GM21619 (cell line): ENCODE results near the gene SLC52A3.

Source experiments
- ATAC-seq: cut with Tn5 transposase; IDR thresholded peaks from one replicate; pipeline ENCODE4 v1.9.1; 2021; ENCODE audit not compliant: unreplicated experiment

SLC52A3 gene

DNA sequence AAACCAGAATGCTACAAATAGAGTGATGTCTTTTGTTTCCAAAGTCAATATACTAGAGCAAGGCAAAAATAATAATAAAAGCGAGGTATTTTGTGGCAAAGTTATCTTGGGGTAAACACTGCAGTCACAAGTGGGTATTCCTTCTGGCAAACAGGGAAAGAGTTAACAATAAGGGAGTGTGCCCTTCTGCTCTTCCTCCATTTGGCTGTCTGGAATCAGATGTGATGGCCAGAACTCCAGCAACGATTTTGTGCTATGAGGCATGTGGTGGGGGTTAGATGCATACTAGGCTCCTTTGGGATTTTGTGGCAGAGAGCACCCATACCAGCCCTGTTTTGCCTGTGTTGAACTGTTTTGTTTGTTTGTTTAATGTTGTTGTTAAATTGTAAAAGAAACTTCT lies 2.4 kb upstream of the SLC52A3 start:
- ATAC-seq: no peak

DNA sequence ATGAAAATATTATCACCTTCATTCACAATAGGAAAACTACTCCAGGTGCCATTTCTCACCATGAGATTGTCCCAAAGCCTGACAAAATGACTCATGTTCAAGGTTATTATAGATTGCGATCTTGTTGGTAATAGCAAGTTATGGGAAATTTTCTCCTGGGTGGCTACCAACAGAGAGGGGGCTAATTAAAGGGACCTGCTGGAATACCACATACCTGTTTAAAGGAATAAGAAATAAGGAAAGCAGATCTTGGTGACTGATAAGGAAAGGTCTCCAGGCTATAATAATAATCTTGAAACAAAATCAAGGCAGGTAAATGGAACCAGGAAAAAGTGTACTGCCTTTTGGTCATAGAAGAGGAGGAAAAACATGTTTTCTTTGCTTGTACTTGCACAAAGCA lies 1.4 kb downstream of the SLC52A3 start:
- ATAC-seq: no peak

DNA sequence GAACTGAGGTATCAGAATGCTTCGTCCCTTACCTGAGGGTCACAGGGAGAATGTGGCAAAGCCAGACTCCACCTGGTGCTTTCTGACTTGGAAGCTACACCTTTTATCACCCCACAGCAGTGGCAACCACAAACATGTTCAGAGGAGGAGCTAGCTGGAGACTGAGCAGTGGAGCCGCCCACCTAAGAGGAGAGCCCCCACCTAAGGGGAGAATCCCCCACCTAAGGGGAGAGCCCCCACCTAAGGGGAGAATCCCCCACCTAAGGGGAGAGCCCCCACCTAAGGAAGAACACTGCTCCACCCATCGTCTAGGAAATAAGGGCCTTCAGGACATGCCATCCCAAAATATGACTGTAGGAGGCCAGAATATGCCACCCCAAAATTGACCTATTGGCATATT lies 4.0 kb downstream of the SLC52A3 start:
- no peak for ATAC-seq

DNA sequence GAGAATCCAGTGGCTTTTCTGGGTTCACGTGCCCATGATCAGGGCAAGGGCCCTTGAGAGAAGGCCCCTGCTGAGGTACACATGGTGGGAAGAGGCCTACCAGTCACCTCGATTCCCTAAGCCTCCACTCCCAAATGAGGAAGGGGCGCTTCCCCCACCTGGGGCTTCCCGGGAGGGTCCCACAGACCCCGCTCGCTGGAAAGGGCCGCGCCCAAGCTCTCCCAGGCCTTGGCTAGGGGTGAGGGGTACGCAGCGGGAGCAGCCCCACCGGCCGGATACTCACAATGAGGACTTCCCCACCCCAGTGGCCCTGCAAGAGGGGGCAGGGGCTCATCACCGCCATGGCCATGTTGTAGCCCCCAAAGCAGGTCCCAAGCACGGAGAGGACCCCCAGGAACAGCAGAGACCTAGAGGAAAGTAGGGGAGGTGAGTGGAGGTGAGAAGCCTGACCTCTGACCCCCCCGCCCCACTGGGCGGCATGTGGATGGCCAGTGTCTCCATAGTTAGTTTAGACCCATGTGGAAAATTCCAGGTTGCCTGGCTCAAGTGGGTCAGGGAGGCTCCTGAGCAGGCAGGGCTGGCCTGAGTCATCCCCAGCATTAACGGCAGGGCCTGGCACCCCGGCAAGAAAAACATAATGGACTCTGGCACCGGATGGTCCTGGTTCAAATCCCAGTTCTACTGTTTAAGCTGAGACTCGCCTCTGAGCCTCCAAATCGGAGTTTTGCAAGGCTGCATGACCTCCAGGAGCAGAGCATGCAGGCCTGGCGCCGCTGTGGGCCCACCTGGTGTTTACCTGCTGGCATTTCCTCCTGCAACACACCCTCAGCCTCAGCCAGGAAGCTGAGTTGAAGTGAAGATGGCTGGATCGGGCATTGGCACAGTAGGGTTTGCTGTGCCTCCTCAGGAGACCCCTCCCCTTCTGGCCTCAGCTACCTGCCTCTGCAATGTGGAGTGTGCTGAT lies 6.6 kb downstream of the SLC52A3 start:
- no peak for ATAC-seq

DNA sequence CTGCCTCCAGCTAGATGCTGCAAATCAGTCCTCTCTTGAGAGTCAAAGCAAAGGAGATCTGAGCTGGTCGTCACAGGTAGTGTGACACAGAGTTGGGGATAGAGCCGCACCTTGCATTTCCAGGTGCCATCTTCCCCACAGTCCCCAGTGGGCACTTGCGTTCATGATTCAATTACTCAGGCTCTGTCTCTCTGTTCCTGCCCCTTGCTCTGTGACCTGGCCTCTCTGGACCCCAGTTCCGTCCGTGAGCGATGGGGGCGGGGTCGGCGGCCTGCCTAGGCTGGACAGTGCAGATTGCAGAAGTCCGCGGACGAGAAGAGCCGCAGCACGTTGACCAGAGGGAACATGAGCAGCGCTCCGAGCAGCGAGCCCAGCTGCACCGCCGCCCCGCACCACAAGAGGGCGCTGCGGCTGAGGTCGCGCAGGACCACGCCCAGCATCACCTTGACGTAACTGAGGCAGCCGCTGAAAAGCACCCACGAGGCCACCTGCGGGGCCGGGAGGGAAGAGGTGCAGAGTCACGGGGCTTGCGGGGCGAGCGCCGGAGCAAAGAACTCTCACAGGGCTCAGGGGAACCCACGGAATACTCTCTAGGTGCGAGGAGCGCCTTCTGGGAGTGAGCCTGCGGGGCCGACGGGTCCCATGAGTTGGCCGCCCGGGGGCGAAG lies 7.4 kb downstream of the SLC52A3 start:
- no peak for ATAC-seq

DNA sequence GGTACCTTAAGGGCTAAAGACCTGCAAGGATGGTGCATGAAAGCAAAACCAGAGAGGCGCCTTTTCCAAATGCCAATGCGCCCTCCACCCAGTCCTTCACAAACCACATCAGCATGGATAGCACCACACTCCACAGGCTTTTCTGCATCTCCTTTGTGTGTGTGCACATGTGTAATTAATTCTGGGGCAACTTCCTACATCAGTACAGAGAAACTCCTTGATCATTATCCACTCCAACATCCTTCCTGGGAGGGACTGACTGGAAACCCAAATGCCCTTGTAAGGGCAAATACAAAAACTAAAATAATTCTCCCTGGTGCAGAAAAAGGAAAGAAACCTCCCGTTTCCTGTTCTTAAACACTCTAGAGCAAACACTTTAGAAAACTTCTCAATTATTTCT lies 10.8 kb downstream of the SLC52A3 start:
- no peak for ATAC-seq

DNA sequence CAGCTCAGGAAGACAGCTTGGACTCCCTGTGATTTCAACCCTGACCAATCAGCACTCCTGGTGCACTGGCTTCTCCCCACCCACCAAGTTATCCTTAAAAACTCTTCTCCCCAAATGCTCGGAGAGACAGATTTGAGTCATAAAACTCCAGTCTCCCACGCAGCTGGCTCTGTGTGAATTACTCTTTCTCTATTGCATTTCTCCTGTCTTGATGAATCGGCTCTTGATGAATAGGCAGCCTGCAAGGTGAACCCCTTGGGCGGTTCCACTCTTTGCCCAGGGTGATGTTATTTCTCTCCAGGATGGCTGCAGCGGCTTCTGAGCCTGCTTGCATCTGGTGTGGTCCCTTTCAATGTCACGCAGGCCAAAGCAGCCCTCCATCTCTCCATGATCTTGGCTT lies 12.4 kb downstream of the SLC52A3 start:
- no peak for ATAC-seq

DNA sequence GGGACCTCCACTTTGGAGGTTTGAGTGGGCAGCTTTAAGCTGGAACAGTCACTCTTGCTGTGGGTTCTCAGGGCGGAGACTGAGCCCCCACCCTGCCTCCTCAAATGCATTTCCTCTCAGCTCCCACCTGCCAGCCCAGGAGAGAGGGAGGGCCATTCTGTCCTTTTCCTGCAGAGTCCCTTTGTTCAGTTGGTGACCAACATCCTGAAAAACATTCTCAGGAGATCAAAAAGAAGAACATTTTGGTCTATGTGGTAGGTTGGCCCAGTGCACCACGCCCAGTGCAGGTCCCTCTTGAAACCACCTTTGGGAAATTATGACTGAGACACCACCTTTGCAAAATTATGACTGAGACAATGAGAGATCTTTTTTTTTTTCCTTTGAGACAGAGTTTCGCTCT lies 13.4 kb downstream of the SLC52A3 start:
- no peak for ATAC-seq

DNA sequence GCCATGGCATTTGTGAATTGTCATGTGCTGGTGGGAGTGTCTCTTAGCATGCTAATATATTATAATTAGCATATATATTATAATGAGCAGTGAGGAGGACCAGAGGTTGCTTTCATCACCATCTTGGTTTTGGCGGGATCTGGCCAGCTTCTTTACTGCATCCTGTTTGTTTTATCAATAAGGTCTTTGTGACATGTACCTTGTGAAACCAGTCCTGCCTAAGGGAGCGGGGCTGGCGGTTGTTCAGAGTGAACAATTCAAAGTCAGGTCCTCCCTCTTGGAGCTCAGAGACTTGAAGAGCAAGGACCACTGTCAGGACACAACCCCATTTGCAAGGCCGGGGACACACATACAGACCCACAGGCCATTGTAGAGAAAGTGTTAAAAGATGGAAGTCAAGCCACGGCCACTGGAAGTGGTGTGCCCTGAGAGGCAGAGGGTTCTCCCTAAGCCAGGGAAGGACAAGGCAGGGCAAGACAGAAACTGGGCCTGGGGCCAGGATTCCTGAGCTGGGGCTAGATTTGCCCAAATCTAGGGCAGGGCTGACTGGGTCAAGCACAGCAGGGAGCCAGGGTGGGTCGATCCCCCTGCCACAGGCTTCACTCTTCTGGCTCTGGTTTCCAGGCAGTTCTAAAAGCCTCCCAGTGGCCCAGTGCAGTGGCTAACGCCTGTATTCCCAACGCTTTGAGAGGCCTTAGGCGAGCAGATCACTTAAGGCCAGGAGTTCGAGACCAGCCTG lies 14.2 kb downstream of the SLC52A3 start:
- ATAC-seq: no peak

DNA sequence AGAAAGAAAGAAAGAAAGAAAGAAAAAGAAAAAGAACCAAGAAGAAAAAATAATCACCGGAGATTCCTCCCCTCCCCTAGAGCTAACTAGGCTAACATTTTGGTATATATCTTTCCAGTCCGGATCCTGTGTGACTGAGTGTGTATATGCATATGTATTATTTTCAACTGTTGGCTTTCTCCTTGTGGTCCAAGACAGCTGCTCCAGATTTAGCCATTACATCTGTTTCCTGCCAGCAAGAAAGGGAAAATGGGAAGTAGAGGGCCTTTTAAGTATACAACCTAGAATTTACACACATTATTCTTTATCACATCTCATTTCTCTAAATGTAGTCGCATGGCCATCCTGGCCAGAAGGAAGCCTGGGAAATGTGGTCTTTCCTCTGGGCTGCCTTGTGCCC lies 15.2 kb downstream of the SLC52A3 start:
- ATAC-seq: no peak

DNA sequence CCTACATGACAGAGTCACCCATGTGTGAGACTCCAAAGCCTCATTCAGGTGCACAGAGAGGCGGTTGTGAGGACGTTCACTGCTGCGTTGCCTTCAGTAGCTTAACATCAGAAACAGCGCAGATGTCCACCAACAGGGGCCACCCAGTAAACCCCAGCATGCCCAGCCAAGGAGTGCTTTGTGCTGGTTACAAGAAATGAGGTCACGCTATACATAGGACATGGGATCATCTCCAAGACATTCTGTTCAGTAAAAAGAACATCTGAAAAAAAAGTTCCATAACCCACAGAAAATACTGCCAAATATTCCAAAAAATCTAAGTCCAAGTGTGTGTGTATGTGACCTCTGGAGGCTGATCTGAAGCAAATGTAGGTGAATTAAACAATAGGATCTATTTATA lies 16.0 kb downstream of the SLC52A3 start:
- ATAC-seq: no peak

DNA sequence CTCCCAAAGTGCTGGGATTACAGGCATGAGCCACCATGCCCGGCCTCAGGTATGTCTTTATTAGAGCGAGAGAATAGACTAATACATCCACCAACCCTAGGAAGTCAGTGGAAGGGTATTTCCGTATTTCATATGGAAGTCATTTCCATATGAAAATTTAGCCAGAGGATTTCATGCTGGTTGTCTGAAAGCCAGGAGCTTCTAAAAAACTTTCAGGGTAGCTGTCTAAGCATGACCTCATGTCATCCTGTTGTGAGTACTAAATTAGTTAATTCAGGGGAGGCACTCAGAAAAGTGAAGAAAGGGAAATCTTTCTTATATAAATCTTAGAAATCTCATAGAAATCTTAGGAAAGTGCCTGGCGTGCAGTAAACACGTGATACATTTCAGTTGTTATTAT lies 16.5 kb downstream of the SLC52A3 start:
- ATAC-seq: no peak

DNA sequence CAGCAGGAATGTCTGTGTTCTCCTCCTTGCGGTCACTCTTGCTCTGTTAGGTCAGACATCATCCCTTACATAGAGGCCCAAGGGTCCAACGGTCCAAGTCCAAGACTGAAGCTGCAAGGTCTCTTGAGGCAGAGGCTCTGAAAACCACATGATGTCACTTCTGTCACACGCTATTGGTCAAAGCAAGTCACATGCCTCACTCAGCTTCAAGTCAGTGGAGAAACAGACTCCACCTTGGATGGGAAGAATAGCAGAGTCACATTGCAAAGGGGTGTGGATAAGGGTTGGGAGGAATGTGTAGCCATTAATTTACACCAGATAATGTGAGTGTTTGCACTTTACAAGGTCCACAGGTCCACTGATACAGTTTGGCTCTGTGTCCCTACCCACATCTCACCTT lies 17.5 kb downstream of the SLC52A3 start:
- no peak for ATAC-seq

DNA sequence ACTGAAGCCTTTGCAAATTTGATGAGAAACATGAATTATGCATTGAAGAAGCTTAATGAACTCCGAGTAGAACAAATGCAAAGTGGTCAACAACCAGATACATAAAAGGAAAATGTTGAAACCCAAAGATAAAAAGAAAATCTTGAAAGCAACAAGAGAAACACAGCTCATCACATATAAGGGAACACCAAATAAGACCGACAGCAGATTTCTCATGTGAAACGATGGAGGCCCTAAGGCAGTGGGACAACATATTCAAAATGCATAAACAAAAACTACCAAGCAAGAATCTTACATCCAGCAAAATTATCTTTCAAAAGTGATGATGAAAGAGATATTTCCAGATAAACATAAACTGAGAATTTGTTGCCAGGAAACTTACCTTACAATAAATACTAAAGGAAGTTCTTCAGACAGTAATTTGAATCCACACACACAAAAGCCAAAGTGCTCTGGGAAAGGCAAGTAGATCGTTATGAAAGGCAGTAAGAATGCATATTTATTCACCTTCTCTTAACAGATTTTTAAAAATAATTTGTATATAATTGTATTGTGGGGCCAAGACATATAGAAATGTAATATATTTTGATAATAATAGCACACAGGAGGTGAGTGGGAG lies 22.5 kb downstream of the SLC52A3 start:
- no peak for ATAC-seq

DNA sequence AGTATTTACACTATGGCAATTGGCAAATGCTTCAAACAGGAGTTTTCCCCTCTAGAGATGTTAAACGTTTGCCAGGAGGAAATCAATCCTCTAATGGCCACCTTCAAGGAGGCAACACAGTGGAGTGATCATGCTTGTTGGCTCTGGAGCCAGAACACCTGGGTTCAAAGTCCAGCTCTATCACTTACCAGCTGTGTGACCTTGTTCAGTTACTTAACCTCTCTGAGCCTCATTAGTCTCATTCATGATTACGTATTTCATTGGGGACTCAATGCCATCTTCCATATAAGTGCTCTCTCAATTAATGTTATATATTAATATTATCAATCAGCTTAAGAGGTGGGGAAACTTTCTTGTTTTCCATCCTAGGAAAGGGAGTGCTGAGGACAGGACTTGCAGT lies 26.1 kb downstream of the SLC52A3 start:
- ATAC-seq: no peak

DNA sequence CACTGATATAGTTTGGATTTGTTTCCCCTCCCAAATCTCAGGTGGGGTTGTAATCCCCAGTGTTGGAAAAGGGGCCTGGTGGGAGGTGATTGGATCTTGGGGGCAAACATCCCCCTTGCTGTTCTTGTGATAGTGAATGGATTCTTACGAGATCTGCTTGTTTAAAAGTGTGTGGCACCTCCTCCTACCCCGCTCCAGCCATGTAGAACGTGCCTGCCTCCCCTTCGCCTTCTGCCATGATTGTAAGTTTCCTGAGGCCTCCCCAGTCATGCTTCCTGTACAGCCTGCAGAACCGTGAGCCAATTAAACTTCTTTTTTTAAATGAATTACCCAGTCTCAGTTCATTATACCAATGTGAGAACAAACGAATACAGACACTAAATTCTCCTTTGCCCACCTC lies 26.7 kb downstream of the SLC52A3 start:
- no peak for ATAC-seq

DNA sequence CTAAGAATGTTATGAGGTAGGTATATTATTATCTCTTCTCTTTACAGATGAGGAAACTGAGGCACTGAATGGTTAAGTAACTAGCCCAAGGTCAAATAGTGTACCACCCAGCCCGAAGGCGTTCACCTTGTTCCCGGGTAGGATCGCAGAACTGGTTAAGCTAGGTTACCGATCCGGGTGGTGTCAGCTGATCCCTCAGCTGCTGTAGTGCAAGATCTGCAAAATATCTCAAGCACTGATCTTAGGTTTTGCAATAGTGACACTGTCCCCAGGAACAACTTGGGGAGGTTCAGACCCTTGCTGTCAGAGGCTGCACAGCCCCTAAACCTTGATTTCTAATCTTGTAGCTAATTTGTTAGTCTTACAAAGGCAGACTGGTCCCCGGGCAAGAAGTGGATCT lies 28.1 kb downstream of the SLC52A3 start:
- ATAC-seq: no peak

DNA sequence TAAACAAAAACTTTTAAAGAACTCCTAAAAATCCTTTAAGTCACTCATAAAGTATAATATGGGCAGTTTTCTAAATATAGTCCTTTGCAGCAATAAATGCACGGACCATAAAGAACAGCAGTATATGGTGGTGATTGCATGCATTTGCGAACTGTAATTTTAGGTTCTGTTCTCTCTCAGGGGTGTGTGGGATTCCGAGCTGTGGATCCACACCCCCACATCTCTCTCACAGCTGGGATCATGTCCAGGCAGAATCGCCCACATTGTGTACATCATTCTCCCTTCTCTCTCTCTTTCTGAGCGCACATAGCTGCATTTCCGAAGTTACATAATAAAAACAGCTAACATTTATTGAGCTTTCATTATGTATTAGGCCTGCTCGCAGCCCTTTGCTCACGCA lies 28.6 kb downstream of the SLC52A3 start:
- no peak for ATAC-seq

DNA sequence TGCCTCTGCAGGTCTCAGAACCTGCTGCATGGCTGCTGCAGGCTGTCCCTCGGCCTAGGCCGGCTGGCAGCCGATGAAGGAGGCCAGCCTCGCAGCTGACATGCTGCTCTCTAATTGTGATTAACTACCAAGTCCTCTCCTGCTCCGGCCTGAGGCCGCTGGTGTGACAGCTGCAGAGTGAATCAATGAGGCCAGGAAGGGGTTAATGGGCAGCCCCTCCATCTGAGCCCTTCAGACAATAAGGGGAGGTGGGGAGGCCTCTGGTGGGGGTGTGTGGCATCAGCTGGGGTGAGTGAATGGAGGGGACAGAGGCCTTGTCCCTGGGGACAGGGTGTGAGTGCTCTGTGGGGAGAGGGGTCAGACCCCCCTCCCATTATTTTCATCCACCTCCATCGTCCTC lies 34.4 kb downstream of the SLC52A3 start:
- no peak for ATAC-seq

DNA sequence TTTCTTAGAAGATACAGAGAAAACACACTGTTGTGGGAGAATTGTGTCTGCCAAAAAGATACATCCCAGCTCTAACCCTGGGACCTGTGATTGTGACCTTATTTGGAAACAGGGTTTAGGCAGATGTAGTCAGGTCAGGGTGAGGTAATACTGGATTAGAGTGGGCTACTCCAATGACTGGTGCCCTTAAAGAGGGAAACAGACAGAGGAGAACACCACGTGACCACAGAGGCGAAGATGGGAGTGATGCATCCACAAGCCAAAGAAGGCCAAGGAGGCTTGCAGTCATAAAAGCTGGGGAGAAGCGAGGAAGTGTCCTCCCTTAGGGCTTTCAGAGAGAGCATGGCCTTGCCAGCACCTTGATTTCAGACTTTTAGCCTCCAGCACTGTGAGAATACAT lies 35.6 kb downstream of the SLC52A3 start:
- ATAC-seq: no peak

DNA sequence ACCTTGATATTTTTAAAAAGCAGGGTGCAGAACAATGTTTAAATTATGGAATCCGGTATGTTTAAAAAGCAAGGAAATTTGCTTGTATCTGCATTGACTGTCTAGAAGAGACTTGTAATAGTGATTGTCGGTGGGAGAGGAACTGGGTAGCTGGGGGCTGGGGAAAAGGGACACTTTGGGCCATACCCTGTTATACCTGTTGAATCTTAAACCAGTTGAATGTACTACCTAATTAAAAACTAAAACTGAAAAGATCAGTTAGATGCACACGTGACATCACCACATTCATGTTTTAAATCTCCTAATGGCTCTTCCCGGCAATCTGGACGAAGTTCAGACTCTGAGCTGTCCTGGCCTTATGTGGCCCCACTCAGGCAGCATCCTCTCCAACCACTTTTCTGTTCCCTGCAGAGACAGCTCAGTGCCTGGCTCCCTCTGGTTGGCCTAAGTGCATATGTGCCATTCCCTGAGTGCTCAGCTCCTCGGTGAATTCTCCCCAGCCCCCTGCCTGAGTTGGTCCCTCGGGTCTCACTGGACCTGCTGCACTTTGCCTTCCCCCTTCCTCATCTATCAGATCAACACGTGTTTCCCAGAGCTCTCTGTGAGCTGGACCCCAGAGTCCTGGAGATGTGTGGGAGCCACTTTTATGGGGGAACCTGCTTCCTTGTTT lies 36.3 kb downstream of the SLC52A3 start:
- no peak for ATAC-seq
